Measurements from ENCODE around the gene MYO3B. TPM values are rescaled to one million over a fixed set of nuclear protein-coding genes. Genes with fewer than 3 reads are reported as not detected.

Gene MYO3B
- total RNA-seq, 1 donor from 2014 or later: 27.3 TPM

DNA sequence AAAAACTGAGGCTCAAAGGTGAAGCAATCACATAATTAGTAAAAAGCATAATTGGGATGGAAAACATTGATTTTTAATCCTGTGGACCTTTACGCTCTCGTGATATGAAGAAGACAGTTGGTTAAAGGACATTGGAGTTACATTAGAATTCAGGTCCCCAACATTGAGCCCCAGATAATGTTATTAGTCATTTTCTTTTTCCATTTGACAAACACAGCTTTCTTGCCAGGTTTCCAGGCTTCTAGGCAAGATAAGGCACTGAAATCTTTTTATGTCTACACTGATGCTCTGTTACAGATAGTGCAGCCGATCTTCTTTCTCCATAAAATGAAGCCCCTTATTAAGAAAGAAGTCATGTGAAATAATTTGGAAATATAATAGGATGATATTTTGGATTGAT lies 38.5 kb downstream of the MYO3B start:
- H3K4me3 Mint-ChIP-seq: no peak overlapping the region
- H3K4me1 Mint-ChIP-seq: peaks cover 54% of the 10 kb centered on the region
- peaks cover 51% of the 10 kb centered on the region for H3K4me1 ChIP-seq
- peaks cover 22% of the 10 kb centered on the region for H3F3A ChIP-seq (ENCODE audit: low read depth)
- H3K9me3 ChIP-seq (ENCODE audit: low read depth): no peaks in the 10 kb centered on the region
- TF ChIP-seq, protein P1, sequence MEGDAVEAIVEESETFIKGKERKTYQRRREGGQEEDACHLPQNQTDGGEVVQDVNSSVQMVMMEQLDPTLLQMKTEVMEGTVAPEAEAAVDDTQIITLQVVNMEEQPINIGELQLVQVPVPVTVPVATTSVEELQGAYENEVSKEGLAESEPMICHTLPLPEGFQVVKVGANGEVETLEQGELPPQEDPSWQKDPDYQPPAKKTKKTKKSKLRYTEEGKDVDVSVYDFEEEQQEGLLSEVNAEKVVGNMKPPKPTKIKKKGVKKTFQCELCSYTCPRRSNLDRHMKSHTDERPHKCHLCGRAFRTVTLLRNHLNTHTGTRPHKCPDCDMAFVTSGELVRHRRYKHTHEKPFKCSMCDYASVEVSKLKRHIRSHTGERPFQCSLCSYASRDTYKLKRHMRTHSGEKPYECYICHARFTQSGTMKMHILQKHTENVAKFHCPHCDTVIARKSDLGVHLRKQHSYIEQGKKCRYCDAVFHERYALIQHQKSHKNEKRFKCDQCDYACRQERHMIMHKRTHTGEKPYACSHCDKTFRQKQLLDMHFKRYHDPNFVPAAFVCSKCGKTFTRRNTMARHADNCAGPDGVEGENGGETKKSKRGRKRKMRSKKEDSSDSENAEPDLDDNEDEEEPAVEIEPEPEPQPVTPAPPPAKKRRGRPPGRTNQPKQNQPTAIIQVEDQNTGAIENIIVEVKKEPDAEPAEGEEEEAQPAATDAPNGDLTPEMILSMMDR (IDR thresholded peaks at IDR 0.05): no peak
- TF ChIP-seq EZH2 (IDR thresholded peaks at IDR 0.05): no peak
- no peak for TF ChIP-seq EZH2phosphoT487 (IDR thresholded peaks at IDR 0.05)
- H3K36me3 Mint-ChIP-seq: no peaks in the 10 kb centered on the region
- no peak overlapping the region for H3K27ac ChIP-seq
- H3K4me3 ChIP-seq: no peak overlapping the region
- no peaks in the 10 kb centered on the region for H3K9me3 Mint-ChIP-seq
- H3K27me3 ChIP-seq: no peaks in the 10 kb centered on the region
- no peak overlapping the region for H2AFZ ChIP-seq (replicated peaks)
- peaks cover 6% of the 10 kb centered on the region for H3K27me3 Mint-ChIP-seq (ENCODE audit: insufficient read depth, low read depth)
- no peak overlapping the region for H3K4me2 ChIP-seq
- DNase-seq (ENCODE audit: low spot score): no peak
- no peaks in the 10 kb centered on the region for H3K79me2 ChIP-seq (ENCODE audit: low read depth)
- H3K27ac Mint-ChIP-seq: no peak overlapping the region
- H3K36me3 ChIP-seq: no peaks in the 10 kb centered on the region
- no peak overlapping the region for H3K9ac ChIP-seq
- no peaks in the 10 kb centered on the region for H4K20me1 ChIP-seq (ENCODE audit: low read depth)

DNA sequence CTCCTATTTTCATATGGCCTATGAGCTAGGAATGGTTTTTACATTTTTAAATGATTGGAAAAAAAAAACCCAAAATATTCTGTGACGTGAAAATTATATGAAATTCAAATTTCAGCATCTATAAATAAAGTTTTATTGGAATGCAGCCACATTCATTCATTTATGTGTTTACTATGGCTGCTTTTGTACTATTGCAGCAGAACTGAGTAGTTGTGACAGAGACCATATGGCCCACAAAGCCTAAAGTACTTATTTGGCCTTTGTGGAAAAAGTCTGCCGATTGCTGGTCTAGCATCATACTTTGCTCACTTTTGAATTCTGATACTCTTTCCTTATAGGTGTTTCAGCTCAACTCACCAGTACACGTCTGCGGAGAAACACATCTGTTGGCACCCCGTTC lies 39.0 kb downstream of the MYO3B start:
- Histone ChIP-seq H3K4me1 (peaks cover 57% of the 10 kb centered on the region), H3K4me2 (no peak overlapping the region), H3K79me2 (ENCODE audit: low read depth) (no peaks in the 10 kb centered on the region), H3K4me3 (no peak overlapping the region), H3K27me3 (no peaks in the 10 kb centered on the region), H3K27ac (no peak overlapping the region), H4K20me1 (ENCODE audit: low read depth) (no peaks in the 10 kb centered on the region), H3K36me3 (no peaks in the 10 kb centered on the region), H3K9ac (no peak overlapping the region), H2AFZ (replicated peaks) (no peak overlapping the region), H3K9me3 (ENCODE audit: low read depth) (no peaks in the 10 kb centered on the region), H3F3A (ENCODE audit: low read depth) (peaks cover 25% of the 10 kb centered on the region)
- Mint-ChIP-seq H3K36me3 (no peaks in the 10 kb centered on the region), H3K4me3 (no peak overlapping the region), H3K27me3 (ENCODE audit: insufficient read depth, low read depth) (peaks cover 6% of the 10 kb centered on the region), H3K9me3 (no peaks in the 10 kb centered on the region), H3K4me1 (peaks cover 60% of the 10 kb centered on the region), H3K27ac (no peak overlapping the region)
- TF ChIP-seq, protein P1 (IDR thresholded peaks at IDR 0.05): no peak
- no peak for TF ChIP-seq EZH2 (IDR thresholded peaks at IDR 0.05)
- no peak for TF ChIP-seq EZH2phosphoT487 (IDR thresholded peaks at IDR 0.05)
- DNase-seq (ENCODE audit: low spot score): no peak

DNA sequence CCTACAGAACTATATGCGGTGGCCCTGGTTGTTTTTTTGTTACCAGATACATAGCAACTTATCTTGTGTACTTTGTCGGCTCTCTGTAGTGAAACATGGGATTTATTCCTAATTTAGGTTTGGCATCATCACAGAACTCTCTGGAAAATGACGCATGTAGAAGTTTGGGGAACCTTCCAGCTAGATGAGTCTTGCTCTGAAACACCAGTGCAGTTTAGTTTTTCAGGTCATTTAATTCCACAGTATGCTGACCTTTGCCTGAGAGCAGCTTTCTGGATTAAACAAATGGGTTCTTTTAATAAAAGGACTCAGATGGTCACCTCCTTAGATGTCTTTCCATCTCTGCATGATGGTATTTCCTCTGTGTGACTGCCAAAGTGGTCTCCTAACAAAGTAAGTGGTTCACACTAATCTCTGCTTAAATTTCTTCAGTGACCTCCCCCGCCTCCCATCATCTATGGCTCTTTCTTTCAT lies 39.9 kb downstream of the MYO3B start:
- peaks cover 65% of the 10 kb centered on the region for H3K4me1 ChIP-seq
- no peaks in the 10 kb centered on the region for H3K36me3 Mint-ChIP-seq
- H4K20me1 ChIP-seq (ENCODE audit: low read depth): no peaks in the 10 kb centered on the region
- peaks cover 33% of the 10 kb centered on the region for H3F3A ChIP-seq (ENCODE audit: low read depth)
- no peak overlapping the region for H3K9ac ChIP-seq
- H3K27ac ChIP-seq: peak overlapping the region; percentile 15
- no peak overlapping the region for H2AFZ ChIP-seq (replicated peaks)
- H3K4me1 Mint-ChIP-seq: peaks cover 64% of the 10 kb centered on the region
- H3K36me3 ChIP-seq: no peaks in the 10 kb centered on the region
- no peak for DNase-seq (ENCODE audit: low spot score)
- H3K4me3 Mint-ChIP-seq: no peak overlapping the region
- no peaks in the 10 kb centered on the region for H3K79me2 ChIP-seq (ENCODE audit: low read depth)
- no peak overlapping the region for H3K27ac Mint-ChIP-seq
- no peak overlapping the region for H3K4me3 ChIP-seq
- H3K27me3 ChIP-seq: no peaks in the 10 kb centered on the region
- H3K9me3 Mint-ChIP-seq: no peaks in the 10 kb centered on the region
- H3K9me3 ChIP-seq (ENCODE audit: low read depth): no peaks in the 10 kb centered on the region
- TF ChIP-seq EZH2 (IDR thresholded peaks at IDR 0.05) (no peak), EZH2phosphoT487 (IDR thresholded peaks at IDR 0.05) (no peak)
- TF ChIP-seq, protein P1 (IDR thresholded peaks at IDR 0.05): no peak
- peaks cover 4% of the 10 kb centered on the region for H3K27me3 Mint-ChIP-seq (ENCODE audit: insufficient read depth, low read depth)
- H3K4me2 ChIP-seq: peak overlapping the region; percentile 52
